CD4-positive, alpha-beta T cell treated with Interleukin-1 beta for 1 hour (primary cell): ENCODE data around the gene IL34.
"Not testable (repeated sequence)": the region's sequence is repeated elsewhere in the genome, so short reads cannot be mapped to it uniquely, and the experiment has no call there.

Experiments used
- DNase-seq, 2 donors: peaks; one replicate each; pipeline ENCODE4 v3.0.0-alpha.2; 2020 to 2022

The IL34 gene

DNA sequence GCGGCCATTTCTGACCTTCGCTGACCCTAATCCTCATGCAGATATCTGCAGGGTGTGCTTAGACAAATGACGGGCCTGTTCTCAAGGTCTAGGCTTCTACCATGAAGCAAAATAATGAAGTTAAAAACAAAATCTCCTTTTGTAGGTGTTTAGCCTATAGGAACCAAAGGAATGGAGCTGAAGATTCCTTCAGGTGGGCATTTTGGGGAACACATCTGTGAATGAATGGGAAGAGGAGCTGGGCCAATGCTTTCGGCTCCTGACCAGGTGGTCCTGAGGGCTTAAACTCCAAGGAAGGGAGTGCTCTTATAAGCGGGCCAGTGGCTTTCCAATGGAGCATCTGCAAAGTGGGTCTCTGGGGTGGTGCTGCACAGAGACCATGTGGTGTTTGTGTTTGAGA is 14.1 kb upstream of the IL34 start:
- DNase-seq = no peak

DNA sequence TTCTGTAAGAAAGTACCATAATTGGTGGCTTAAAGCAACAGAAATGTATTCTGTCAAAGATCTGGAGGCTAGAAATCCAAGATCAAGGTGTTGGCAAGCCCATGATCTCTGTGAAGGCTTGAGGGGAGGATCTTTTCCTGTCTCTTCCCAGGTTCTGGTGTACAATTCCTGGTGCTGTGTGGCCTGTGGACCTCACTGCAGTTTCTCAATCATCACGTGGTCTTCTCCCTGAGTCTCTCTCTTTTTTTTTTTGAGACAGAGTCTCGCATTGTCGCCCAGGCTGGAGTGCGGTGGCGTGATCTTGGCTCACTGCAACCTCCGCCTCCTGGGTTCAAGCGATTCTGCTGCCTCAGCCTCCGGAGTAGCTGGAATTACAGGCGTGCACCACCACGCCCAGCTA is 12.7 kb upstream of the IL34 start:
- DNase-seq = not testable (repeated sequence)

DNA sequence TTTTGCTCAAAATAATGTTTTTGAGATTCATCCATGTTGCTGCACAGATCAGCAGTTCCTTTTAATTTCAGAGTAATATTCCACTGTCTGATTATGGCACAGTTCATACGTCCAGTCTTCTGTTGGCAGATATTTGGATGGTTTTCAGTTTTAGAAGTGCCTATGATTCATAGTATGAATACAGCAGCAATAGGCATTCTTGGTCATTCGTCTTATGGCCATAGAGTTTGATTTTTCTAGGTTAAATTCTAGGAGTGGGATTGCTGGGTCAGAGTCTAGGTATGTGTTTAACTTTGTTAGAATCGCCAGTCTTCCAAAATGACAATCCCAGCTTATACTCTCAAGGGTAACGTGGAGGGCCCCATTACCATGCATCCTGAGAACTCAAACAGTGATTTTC is 11.5 kb upstream of the IL34 start:
- DNase-seq = no peak

DNA sequence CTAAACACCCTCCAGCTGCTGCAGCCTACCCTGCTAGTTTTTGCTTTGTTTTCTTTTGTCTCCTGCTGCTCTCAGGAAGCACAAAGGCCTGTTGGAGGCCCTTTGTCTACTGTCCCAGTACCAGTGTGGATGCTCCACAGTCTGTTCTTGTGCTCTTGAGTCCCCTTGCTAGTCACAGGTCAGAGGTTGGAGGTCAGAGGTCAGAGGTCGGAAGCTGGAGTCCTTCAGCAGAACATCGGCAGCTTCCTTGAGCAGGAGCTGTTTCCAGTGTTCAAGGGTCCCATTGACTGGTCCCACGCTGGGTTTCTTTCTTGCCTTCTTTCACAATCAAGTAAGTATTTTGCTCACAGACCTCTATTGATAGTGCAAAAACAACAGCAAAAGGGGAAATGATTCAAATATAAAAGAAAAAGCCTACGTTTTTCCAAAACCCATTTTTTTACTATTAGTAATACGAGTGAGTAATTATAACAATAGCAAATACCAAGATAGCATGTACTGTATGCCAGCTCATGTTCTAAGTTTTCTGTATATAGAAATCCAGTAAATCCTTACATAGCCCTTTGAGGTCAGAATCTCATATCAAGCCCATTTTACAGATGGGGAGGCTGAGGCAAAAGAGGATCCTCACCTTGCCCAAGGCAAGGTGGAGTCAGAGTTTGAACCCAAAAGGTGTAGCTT is 10.9 kb upstream of the IL34 start:
- no peak for DNase-seq

DNA sequence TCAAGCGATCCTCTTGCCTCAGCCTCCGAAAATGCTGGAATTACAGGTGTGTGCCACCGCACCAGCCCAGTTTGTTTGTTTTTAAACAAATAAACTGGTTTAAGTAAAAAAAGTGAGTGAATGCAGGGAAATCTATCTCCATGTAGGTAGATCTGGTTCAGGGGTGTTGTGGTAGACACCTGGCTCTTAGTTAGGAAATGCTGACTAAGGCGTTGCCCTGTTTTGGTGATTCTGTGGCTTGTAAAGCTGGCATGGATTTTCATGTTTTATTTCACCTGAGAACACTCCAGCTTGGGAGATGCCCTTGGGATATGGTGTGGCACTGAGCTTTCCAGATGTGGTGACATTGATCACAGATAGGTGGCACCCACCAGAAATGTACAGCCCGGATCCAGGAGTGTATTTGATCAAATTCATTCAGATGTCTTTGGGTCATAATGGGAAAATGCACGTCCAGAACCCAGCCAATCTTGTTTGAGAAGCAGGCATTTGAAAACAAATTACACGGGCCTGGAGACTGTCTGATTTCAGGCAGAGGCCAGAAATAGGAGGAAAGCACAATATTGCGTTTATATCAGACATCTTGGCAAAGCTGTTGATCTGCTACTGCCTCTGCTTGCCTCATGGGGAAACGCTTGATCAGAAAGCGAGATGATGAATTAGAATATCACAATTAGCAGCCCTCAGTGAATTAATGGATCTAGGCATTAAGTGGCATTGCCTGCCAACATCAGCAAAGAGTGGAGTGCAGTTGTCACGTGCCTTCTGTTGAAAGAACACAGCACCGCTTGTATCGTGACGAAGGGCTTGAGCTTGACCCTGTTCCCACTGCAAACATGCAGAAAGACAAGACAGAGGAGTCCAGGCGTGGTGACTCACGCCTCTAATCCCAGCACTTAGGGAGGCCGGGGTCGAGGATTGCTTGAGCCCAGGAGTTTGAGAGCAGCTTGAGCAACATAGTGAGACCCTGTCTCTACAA is 7.3 kb upstream of the IL34 start:
- DNase-seq = no peak

DNA sequence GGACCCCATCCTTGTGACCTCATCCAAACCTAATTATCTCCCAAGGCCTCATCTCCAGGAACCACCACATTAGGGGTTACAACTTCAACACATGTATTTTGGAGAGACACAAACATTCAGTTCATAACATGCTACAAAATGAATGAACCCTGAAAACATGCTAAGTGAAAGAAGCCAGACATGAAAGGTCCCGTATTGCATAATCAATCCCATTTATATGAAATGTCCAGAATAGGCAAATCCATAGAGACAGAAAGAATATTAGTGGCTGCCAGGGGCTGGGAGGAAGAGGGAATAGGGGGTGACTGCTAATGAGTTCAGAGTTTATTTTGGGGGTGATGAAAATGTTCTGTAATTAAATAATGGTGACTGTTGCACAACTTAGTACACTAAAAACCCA is 3.7 kb upstream of the IL34 start:
- DNase-seq = no peak

DNA sequence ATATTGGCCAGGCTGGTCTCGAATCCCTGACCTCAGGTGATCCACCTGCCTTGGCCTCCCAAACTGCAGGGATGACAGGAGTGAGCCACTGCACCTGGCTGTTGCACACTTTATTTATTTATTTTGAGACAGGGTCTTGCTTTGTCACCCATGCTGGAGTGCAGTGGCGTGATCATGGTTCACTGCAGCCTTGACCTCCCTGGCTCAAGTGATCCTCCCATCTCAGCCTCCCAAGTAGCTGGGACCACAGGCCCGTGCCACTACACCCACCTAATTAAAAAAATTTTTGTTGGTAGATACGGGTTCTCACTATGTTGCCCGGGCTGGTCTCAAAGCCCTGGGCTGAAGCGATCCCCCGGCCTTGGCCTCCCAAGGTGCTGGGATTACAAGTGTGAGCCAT is 3.1 kb upstream of the IL34 start:
- not testable (repeated sequence) for DNase-seq

DNA sequence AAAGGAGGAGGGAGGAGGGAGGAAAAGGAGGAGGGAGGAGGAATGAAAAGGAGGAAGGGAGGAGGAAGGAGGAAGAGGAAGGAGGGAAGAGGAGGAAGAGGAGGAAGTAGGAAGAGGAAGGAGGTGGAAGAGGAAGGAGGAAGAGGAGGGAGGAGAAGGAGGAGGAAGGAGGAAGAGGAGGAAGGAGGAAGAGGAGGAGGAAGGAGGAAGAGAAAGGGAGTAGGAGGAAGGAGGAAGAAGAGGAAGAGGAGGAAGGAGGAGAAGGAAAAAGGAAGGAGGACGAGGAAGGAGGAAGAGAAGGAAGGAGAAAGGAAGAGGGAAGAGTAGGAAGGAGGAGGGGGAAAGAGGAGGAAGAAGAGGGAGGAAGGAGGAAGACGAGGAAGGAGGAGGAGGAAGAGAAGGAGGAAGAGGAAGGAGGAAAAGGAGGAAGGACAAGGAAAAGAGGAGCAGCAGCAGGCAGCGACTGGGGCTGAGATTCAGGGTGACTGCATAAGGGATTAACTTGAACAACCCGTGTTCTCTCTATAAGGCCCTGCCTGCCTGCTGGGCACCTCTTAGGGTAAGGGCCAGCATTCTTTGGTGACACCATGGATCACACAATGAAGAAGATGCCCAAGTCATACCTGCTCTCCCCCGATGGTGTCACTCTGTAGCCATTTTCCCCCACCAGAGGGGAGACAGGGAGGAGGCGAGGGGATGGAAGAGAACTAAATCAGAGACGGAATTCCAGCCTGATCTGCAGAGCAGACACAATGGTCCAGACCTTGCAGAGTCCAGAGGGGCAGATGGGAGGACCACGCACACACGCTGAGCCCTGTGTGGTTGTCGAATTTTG is 1.4 kb upstream of the IL34 start:
- no peak for DNase-seq

DNA sequence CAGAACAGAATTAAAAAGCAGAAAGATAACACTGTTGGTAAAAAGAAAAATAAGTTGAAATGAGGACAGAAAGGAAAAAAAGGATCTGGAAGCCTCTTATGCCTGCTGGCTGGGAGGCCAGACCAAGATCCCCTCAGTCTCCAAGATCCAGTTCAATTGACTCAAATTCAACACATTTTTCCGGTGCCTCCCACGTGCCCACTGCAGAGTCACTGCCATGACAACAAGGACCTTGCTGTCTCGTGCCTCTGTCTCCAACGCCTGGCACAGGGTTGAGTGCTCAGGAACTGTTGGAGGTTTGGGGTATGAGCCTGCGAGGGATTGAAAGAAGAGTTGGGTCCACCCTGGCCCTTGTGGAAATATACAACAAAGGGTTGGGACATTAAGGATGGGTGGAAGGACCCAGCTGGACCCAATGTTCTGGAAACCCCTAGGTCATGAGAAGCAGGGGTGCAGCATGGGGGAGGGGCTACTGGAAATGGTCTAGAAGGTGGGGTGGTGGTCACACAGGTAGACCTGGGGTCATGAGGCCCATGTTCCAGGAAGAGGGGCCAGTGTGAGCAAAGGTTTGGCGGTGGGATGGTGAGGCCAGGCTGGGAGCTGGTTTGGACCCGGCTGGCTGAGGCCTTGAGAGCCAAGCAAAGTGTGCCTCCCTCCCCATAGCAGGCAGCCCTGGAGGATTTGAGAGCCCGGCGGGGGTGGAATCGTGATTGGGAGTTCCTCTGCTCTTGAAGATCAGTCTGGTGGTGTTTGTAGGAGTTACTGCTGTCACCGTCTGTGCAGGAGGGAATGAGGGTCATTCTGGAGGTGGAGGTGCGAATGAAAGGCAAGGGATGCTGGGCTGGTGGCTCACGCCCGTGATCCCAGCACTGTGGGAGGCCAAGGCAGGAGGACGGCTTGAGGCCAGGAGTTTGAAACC is 1.3 kb downstream of the IL34 start:
- DNase-seq = no peak

DNA sequence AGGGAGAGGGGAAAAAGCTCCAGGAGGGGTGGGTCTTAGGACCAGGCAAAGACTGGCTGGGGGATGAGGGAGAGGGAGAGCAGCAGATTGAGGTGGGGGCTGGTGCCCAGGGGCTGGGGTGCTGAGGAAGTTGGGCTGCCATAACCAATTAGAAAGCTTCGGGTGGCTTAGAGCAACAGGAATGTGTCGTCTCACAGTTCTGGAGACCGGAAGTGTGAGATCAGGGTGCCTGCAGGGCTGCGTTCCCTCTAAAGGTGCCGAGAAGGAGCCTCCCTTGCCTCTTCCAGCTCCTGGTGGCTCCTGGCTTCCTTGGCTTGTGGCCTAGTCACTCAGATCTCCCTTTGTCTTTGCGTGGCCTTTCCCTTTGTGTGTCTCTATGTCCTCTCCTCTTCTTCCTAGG is 2.2 kb downstream of the IL34 start:
- no peak for DNase-seq

DNA sequence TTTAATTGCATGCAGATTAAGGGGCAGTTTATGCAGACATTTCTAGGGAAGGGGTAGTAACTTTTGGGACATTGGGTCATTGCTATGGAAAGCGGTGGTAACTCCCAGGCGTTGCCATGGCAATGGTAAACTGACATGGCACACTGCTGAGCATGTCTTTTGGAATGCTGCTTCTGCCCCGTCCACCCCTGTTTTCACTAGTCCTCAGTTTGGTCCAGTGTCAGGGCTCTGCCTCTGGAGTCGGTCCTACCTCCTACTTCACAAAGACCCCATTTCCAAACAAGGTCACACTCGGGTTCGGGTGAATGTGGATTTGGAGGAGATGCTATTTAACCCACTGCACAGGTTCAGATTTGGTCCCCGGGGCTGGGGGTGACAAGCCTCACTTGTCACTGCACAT is 2.9 kb downstream of the IL34 start:
- DNase-seq = no peak

DNA sequence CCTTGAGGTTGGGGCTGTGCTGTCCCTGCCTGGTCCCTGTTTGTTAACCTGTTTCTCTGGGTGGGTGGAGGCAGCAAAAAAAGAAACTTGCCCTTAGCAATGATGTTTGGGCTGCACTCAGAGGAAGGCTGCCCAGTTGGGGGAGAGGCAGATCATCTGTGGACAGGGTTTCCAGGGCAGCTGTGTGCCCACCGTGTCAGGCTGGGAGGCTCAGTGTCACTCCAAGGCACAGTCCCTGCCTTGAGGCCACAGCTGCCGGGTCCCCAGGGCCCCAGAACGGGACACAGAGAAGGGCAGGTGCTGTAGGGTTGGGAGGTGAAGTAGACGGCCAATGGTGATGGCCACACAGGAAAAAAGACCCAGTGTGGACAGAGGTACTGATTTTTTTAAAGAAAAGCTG is 3.9 kb downstream of the IL34 start:
- DNase-seq = no peak

DNA sequence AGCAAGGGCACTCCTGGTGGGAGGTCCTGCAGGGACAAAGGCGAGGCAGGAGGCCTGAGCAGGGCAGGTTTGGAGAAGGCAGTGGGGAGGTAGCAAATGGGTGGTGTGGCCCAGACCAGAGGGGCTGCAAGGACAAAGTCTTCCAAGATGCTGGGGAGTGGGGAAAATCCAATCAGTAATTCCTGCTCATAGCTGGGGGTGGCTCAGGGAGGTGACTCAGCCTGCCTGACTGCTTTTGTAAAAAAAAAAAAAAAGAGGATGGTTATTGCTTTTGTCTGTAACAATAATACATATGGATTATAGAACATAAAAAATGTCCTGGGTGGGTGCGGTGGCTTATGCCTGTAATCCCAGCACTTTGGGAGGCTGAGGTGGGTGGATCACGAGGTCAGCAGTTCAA is 5.2 kb downstream of the IL34 start:
- no peak for DNase-seq

DNA sequence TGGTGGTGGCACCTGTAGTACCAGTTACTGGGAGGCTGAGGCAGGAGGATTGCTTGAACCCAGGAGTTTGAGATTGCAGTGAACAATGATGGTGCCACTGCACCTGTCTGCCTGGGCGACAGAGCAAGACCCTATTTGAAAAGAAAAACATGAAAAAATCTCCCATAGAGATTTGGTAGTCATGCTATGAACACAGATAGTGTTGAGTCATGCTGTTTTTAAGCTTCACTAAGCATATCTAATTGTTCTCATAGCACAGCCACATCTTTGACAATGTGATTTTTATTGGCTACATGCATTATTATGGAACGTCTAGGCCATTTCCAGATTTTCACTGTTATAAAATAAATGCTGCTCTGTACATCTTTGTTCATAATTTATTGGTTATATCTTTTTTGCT is 6.0 kb downstream of the IL34 start:
- DNase-seq = no peak

DNA sequence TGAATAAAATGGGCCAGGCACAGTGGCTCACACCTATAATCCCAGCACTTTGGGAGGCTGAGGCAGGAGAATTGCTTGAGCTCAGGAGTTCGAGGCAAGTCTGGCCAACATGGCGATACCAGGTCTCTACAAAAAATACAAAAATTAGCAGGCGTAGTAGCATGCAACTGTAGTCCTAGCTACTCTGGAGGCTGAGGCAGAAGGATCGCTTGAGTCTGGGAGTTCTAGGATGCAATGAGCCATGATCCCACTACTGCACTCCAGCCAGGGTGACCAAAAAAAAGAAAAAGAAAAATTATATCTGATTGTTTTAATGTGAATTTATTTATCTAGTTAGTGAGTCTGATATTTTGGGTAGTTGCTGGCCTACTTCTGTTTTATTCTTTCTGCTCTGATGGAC is 7.0 kb downstream of the IL34 start:
- DNase-seq = no peak

DNA sequence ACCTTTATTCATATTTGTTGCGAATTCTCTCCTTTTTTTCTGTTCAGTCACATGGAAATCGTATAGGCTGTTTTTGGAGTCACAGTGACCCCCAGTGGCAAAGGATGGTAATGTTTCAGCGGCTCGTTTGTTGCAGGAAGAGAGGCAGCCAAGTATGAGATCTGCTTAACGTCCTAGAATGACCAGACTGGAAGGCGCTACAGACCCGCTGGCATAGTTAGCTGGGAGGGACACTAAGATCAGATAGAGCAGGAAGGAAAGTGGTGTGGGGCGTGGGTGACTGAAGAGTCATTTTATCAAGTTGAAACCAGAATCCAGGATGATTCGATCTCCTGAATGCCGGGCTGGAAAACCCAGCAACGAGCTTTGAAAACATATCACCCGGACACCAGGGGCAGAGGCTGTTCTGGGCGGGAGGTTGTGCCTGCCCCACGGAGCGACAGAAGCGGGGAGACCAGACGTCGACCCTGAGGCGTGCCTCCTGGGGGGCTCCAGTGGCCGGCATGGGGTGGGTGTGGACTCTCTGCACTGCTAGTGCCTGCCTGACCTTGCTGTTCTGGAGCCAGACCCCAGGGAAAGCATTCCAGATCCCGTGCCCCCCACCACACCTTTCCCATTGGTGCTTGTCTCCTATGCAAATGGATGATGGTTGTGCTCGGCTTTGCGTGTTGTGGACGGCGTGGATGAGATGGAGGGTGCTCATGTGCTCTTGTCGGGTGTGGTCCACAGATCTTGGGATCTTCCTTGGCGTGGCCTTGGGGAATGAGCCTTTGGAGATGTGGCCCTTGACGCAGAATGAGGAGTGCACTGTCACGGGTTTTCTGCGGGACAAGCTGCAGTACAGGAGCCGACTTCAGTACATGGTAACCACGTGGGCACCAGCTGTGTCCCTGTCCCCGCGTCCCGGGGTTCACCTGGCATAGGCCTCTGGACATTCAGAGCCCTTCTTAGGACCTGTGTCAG is 7.7 kb downstream of the IL34 start:
- DNase-seq = peak; percentile 70 to 81

DNA sequence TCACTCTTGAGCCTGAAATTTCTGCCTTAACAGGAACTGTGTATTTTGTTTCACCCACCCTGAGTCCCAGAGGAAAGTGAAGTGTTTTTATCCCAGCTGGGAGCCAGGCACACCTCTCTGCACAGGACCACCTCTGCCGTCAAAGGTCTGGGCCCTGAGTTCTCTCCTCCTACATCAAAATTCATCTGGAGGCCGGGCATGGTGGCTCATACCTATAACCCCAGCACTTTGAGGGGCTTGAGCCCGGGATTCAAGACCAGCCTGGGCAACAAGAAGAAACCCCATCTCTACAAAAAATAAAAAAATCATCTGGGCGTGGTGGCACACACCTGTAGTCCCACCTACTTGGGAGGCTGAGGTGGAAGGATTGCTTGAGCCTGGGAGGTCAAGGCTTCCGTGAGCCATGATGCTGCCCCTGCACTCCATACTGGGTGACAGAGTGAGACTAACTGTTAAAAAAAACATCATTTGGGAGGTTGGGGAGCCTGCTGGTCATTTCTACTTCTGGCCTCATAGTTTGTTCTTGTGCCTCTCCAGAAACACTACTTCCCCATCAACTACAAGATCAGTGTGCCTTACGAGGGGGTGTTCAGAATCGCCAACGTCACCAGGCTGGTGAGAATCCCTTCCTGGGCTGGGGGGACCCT is 9.8 kb downstream of the IL34 start:
- DNase-seq = no peak

DNA sequence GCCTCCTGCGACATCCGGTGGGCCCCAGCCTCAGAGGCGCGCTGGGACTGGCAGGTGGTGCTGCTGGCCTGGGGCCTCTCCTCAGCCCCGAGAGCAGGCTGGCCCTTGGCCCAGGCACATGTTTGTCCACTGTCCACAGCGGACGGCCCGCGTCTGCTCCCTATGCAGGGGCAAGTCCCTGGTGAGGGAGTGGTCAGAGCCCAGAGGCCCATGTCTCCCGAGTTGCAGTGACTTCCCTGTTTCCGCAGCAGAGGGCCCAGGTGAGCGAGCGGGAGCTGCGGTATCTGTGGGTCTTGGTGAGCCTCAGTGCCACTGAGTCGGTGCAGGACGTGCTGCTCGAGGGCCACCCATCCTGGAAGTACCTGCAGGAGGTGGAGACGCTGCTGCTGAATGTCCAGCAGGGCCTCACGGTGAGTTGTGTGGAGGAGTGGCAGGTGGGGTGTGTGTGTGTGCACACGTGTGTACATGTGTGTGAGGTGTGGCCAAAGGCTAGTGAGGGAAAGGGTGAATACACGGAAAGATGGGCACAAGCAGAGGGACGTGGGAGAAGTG is 10.4 kb downstream of the IL34 start:
- no peak for DNase-seq

DNA sequence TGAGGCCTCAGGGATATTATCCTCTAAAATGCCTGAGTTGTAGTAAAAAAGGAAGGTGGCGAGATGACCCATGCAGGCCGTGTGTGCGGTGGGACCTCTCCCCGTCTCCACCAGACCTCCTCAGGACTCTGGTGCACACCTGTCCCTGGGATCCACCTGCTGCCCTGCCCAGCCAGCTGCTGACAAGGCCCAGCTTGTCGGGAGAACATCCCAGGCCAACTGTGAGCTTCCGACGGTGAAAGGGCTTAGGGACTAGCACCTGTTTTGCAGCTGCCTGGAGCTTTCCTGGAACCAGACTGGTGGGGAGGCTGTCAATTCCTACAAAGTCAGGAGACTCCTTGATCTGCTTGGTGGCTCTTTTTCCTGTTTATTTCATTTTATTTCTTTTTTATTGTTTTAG is 11.6 kb downstream of the IL34 start:
- DNase-seq = no peak

DNA sequence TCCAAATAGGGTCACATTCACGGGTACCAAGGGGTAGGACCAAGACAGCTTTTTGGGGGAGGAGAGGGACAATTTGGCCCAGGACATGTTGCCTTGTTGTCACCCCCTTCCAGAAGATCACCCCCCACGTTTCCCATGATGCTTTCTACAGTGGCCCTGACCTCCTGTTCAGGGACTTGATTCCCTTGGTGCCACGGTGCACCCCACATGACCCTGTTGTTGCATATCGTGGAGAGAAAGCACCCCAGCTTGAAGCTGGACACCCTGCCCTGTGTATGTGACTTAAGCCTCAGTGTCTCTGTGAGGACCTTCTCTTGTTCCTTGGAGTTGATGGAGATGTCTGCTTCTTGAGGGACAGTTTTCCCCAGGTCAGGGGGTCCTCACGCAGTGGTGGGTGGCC is 12.6 kb downstream of the IL34 start:
- DNase-seq = no peak
